ENCODE results near the gene POLR3E.
"Not testable (repeated sequence)": the region's sequence is repeated elsewhere in the genome, so short reads cannot be mapped to it uniquely, and the experiment has no call there.

POLR3E gene

DNA sequence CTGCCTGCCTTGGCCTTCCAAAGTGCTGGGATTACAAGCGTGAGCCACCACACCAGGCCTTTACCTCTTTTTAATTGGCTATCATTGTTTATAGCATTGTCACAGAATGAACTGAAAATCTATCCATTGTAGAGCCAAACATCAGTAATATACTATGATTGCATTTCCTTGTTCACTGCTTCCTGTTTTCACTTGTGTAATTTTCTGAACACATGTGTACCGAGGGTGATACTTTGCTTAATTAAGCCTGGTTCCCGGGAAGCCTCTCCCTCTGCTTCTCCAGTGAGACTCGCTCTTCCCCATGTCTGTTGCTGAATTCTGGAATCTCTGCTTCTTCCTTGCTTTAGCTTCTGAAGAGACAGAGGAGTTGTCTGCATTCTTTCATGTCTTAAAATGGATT lies 33.1 kb downstream of the POLR3E start:
- ATAC-seq (no peak), DNase-seq (no peak)
- Mint-ChIP-seq H3K9me3 (peaks cover 0 to 1% of the 10 kb centered on the region in 2 donors), H3K4me1 (peaks cover 13% of the 10 kb centered on the region), H3K27ac (peak overlapping the region; percentile 52 to 93), H3K27me3 (no peaks in the 10 kb centered on the region), H3K4me3 (no peak overlapping the region)

DNA sequence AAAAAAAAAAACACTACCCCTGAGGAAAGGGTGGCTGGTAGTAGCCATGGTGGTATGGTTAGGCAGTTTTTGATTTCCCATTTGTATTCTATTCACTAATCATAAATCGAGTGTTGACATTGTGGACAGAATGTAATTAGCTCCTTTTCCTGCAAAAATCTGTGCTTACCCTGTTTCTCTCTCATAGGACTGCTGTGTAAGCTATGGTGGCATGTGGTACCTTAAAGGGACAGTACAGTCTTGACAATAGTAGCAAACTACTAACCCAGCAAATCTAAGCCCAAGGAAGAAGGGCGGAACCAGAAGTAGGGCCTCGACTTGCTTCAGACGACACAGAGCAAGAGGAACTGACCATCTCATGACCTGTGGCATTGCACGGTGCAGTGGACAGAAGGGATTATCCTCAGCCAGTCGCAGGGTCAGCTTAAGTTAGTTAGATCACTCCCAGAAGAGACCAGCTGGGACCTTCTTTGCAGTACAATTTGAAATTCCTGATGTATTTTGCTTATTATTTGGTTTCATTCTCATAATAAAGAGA lies 36.3 kb downstream of the POLR3E start:
- no peak for ATAC-seq
- Mint-ChIP-seq H3K4me1 (peaks cover 27% of the 10 kb centered on the region), H3K27ac (no peak overlapping the region)

DNA sequence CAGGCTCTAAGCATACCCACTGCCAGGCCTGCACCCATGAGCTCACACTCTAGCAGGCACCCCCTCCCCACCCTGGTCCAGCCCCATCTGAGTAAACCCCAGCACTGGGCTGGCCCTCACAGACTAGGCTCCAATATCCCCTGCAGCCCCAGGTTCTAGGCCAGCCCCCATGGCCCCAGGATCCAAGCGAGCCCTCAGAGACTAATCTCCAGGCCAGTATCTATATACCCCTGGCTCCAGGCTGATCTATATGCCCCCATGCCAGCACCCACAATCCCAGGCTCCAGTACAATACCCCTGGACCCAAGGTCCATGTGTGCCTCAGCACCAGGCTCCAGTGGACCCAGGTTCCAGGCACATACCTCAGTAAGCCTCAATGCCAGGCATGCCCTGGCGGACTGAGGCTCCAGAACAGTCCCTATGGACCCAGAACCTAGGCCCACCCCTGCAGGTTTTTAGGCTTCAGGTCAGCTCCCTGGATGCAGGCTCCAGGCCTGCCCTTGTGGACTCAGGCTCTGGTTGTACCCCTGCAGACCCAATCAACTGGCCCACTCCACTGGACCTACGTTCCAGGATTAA lies 38.5 kb downstream of the POLR3E start:
- DNase-seq (no peak), ATAC-seq (peak; percentile 43)
- Mint-ChIP-seq H3K4me3 (no peak overlapping the region), H3K27ac (no peak overlapping the region), H3K27me3 (no peaks in the 10 kb centered on the region), H3K4me1 (peaks cover 34% of the 10 kb centered on the region), H3K9me3 (peaks cover 34 to 55% of the 10 kb centered on the region in 2 donors)

More for the DNA sequence above, 36.3 kb downstream of the POLR3E start:
- H3K4me3 Mint-ChIP-seq, result no peak overlapping the region
- peaks cover 24 to 33% of the 10 kb centered on the region in 2 donors for H3K9me3 Mint-ChIP-seq
- no peak for DNase-seq
- H3K27me3 Mint-ChIP-seq, result no peaks in the 10 kb centered on the region

DNA sequence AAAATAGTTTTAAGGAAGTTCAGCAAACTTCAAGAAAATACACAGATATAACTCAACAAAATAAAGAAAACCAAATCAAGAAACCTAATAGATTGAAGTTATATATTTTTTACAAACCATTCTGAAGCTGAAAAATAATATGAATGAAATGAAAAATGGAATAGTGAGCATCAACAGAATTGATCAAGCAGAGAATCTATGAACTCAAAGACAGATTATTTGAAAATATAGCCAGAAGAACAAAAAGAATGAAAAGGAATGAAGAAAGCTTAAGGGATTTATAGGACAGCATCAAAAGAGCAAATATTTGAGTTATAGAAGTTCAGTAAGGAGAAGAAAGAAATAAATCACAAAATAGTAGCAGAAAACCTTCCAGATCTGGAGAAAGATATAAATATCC lies 39.4 kb downstream of the POLR3E start:
- ATAC-seq, result no peak
- Mint-ChIP-seq H3K27ac (peak overlapping the region; percentile 30 to 34), H3K4me3 (peak overlapping the region in 1 of 2 donors; percentile 9), H3K27me3 (no peaks in the 10 kb centered on the region), H3K4me1 (peaks cover 36% of the 10 kb centered on the region), H3K9me3 (peaks cover 34 to 62% of the 10 kb centered on the region in 2 donors)
- DNase-seq, result no peak

DNA sequence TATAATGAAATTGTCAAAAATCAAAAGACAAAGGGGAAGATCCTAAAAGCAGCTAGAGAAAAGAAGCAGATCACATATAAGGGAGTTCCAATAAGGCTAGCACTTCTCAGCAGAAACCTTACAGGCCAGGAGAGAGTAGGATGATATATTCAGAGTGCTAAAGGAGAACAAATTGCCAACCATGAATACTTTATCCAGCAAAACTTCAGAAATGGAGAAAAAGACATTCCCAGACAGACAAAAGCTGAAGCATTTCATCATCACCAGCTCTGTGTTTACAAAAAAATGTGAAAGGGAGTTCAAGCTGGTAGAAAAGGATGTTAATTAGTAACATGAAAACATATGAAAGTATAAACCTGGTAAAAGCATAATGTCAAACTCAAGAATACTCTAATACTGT lies 39.8 kb downstream of the POLR3E start:
- H3K4me1 Mint-ChIP-seq, result peaks cover 41% of the 10 kb centered on the region
- no peaks in the 10 kb centered on the region for H3K27me3 Mint-ChIP-seq
- DNase-seq (no peak), ATAC-seq (no peak)
- no peak overlapping the region for H3K27ac Mint-ChIP-seq
- peaks cover 34 to 62% of the 10 kb centered on the region in 2 donors for H3K9me3 Mint-ChIP-seq
- H3K4me3 Mint-ChIP-seq, result peak overlapping the region in 1 of 2 donors; percentile 9

DNA sequence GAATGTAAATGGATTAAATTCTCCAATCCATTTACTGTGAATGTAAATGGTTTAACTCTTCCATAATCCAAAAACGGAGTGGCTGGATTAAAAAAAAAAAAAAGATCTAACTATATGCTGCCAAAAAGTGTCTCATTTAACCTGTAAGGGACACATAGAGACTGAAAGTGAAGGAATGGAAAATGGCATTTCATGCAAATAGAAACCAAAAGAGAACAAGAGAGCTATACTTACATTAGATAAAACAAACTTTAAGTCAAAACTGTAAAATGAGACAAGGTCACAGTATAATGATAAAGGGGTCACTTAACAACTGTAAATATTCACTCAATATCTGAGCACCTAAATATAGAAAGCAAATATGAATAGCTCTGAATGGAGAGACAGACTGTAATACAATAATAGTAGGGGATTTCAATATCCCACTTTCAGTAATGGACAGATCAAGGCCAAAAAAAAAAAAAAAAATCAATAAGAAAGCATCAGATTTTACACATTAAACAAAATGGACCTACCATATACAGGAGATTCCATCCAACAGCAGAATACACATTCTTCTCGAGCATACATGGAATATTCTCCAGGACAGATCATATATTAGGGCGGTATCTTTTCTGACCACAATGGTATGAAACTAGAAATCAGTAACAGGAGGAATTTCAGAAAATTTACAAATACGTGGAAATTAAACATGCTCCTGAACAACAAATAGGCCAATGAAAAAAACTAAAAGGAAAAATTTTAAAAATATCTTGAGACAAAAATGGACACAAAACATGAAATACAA lies 40.8 kb downstream of the POLR3E start:
- H3K27me3 Mint-ChIP-seq, result no peaks in the 10 kb centered on the region
- peaks cover 34 to 62% of the 10 kb centered on the region in 2 donors for H3K9me3 Mint-ChIP-seq
- no peak overlapping the region for H3K4me3 Mint-ChIP-seq
- peak overlapping the region in 1 of 2 donors; percentile 62 for H3K27ac Mint-ChIP-seq
- peaks cover 44% of the 10 kb centered on the region for H3K4me1 Mint-ChIP-seq
- no peak for ATAC-seq
- no peak for DNase-seq

DNA sequence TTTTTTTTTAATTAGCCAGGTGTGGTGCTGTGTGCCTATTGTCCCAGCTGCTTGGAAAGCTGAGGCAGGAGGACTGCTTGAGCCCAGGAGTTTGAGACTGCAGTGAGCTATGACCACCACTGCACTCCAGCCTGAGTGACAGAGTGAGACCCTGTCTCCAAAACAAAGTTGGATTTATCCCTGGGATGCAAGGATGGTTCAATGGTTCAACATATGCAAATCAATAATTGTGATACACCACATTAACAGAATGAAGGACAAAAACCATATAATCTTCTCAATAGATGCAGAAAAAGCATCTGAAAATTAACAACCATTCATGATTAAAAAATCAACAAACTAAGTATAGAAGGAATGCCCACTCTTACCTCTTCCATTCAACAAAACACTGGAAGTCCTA lies 43.7 kb downstream of the POLR3E start:
- ATAC-seq (no peak), DNase-seq (no peak)
- Mint-ChIP-seq H3K4me1 (peaks cover 30% of the 10 kb centered on the region), H3K4me3 (no peak overlapping the region), H3K27ac (peak overlapping the region in 1 of 2 donors; percentile 71), H3K9me3 (peaks cover 34 to 55% of the 10 kb centered on the region in 2 donors), H3K27me3 (no peaks in the 10 kb centered on the region)

DNA sequence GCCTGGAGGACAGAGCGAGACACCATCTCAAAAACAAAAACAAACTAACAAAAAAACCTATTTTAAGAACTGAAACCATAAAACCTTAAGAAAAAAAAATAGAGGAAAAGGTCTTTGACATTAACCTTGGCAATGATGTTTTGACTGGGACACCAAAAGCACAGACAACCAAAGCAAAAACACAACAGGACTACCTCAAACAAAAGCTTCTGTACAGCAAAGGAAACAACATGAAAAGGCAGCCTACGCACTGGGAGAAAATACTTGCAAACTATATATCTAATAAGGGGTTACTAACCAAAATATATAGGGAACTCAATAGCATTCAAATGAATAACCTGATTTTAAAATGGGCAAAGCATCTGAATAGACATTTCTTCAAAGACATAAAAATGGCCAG lies 44.9 kb downstream of the POLR3E start:
- no peak overlapping the region for H3K27ac Mint-ChIP-seq
- H3K27me3 Mint-ChIP-seq, result no peaks in the 10 kb centered on the region
- H3K9me3 Mint-ChIP-seq, result peaks cover 23 to 44% of the 10 kb centered on the region in 2 donors
- no peak for ATAC-seq
- no peak for DNase-seq
- H3K4me3 Mint-ChIP-seq, result no peak overlapping the region
- H3K4me1 Mint-ChIP-seq, result peaks cover 30% of the 10 kb centered on the region

DNA sequence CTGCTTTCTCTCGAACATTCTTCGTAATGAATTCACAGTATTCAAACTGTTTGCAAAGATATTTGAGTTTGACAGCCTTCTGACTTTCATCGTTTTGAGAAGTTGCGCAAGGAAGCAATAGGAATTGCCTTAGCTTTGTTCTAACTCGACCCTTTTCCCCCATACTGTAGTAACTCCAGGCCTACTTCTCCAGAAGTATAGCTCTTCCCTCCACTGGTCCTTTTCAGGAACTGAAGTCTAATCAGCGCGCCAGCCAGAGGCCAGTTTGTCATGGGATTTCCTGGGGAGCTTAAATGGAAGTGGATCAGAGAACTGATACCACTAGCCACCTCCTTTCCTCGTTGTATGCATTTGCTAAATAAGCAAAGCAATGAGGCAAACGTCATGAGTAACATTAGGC lies 49.3 kb downstream of the POLR3E start:
- Mint-ChIP-seq H3K4me1 (peaks cover 14% of the 10 kb centered on the region), H3K4me3 (no peak overlapping the region), H3K9me3 (peaks cover 0 to under 1% of the 10 kb centered on the region in 2 donors), H3K27ac (no peak overlapping the region), H3K27me3 (no peaks in the 10 kb centered on the region)
- ATAC-seq (no peak), DNase-seq (no peak)

DNA sequence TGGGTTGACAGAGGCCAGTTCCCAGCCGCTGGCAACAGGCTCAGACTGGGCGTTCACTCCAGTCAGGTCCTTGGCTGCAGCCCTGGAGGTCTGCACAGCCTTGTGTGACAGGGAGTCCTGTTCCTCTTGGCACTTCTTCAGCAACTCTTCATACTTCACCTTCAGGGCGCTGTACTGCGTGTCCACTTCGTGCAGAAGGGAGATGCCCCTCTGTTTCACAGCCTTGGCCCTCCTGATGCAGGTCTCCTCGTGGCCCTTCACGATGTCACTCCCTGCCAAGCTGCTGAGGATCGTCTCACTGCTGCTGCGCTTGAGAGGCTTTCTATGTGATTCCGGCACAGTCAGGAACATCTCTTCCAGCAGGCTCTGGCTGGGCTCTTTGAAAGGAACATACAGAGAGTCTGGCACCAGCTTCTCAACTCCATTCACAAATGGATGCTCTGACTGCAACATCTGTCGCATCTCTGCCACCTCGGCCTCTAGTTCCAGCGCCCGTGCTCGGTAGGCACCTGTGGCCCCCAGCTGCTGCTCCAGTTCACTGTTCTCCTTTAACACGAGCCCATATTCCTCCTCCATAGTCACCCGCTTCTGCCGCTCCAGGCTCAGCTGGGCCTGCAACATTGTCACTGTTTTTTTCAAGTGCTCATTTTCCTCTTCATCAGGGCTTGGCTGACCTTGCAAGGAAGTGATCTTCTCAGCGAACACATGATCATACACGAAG lies 50.1 kb downstream of the POLR3E start:
- no peak for DNase-seq
- Mint-ChIP-seq H3K9me3 (no peaks in the 10 kb centered on the region), H3K27me3 (no peaks in the 10 kb centered on the region), H3K4me3 (no peak overlapping the region), H3K4me1 (peaks cover 14% of the 10 kb centered on the region), H3K27ac (peak overlapping the region in 1 of 2 donors; percentile 50)
- ATAC-seq, result no peak

DNA sequence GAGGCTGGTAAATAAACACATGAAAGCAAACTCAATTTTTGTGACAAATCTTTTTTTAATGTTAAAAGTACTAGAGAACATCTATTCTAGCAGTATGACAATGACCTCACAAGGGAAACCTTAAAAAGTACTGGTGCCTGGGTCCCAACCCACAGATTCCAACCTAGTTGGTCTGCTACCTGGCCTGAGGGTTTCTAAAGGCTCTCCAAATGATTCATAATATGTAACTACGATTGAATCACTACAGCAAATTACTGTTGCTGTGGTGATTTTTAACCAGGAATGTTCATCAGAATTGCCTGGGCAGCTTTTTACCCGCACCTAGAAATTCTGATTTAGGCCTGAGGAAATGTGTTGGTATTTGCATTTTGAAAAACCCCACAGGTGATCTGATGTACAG lies 51.1 kb downstream of the POLR3E start:
- Mint-ChIP-seq H3K4me1 (peaks cover 24% of the 10 kb centered on the region), H3K27me3 (no peaks in the 10 kb centered on the region), H3K27ac (no peak overlapping the region), H3K9me3 (no peaks in the 10 kb centered on the region), H3K4me3 (no peak overlapping the region)
- ATAC-seq (no peak), DNase-seq (no peak)

DNA sequence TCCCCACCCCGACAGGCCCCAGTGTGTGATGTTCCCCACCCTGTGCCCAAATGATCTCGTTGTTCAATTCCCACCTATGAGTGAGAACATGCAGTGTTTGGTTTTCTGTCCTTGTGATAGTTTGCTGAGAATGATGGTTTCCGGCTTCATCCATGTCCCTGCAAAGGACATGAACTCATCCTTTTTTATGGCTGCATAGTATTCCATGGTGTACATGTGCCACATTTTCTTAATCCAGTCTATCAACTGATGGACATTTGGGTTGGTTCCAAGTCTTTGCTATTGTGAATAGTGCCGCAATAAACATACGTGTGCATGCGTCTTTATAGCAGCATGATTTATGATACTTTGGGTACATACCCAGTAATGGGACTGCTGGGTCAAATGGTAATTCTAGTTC lies 53.8 kb downstream of the POLR3E start:
- not testable (repeated sequence) for H3K9me3 Mint-ChIP-seq, H3K27ac Mint-ChIP-seq, DNase-seq, H3K4me3 Mint-ChIP-seq, H3K27me3 Mint-ChIP-seq, ATAC-seq
- peaks cover 51% of the 10 kb centered on the region for H3K4me1 Mint-ChIP-seq

DNA sequence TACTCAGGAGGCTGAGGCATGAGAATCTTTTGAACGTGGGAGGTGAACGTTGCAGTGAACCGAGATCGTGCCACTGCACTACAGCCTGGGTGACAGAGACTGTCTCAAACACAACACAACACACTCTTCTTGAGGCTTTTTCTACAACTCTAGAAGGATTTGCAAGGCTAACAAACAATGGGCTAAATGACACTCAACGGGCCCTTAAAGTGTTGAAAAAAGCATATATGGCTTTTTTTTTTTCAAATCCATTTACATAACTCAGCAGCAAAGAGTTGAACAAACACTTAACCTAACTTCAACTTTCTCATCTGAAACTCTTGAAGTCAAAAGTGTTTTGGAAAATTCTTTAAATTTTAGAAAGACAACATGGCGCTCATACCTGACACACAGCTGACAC lies 54.9 kb downstream of the POLR3E start:
- no peak overlapping the region for H3K27ac Mint-ChIP-seq
- no peaks in the 10 kb centered on the region for H3K27me3 Mint-ChIP-seq
- H3K4me3 Mint-ChIP-seq, result no peak overlapping the region
- peaks cover 58% of the 10 kb centered on the region for H3K4me1 Mint-ChIP-seq
- ATAC-seq (no peak), DNase-seq (no peak)
- H3K9me3 Mint-ChIP-seq, result peaks cover 0 to 4% of the 10 kb centered on the region in 2 donors

DNA sequence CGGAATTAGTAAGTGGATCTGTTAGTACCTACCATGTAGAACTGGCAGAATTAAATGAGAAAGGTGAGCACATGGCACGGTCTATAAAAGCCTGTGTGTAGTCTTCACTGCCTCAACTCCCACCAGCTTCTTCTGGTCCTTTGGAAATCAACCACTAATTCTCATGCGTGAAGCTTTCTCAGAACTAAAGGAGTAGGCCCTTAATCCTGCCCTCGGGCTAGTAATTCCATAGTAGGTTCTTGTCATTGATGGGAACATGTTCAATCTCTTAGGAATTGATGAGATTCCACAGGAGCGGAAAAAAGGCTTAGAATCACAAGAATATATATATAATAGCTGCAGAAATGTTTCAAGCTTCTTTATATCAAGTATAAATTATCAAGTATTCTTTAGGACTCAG lies 55.5 kb downstream of the POLR3E start:
- no peaks in the 10 kb centered on the region for H3K27me3 Mint-ChIP-seq
- peaks cover 0 to 4% of the 10 kb centered on the region in 2 donors for H3K9me3 Mint-ChIP-seq
- H3K4me1 Mint-ChIP-seq, result peaks cover 60% of the 10 kb centered on the region
- no peak overlapping the region for H3K4me3 Mint-ChIP-seq
- no peak overlapping the region for H3K27ac Mint-ChIP-seq
- DNase-seq, result no peak
- no peak for ATAC-seq

DNA sequence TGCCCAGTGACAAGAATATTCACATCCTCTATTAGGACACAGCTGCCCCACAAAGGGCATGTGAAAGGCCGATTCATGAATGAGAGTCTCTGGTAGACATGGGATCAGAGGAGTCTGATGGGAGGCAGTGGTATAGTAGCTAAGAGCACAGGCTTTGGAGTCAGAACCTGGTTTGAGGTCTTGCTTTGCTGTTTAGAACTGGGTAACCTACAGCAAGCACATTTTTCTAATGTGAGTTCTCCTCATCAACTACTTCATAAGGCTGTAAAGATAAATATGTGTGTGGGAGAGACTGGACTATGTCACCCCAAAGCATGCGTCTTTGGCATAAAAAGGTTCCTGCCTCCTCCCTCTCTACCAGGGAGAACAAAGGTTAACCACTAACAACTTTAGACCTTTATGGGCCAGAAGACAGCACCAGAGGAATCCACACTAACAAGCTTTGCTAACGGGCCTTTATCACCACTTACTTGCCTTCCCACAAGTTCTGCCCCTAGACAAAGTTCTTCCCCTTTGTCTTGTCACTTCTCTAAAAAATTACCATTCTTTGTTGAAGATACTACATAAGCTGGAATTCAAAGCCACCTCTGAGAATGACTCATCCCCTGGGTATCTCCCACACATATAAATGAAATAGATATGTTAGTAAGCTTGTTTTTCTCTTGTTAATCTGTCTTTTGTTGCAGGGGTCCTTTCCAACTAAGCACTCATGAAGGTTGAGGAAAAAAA lies 56.1 kb downstream of the POLR3E start:
- DNase-seq (peak in 1 of 2 donors; percentile 33), ATAC-seq (peak; percentile 73)
- H3K27ac Mint-ChIP-seq, result peak overlapping the region; percentile 80 to 85
- H3K9me3 Mint-ChIP-seq, result peaks cover 0 to 4% of the 10 kb centered on the region in 2 donors
- no peaks in the 10 kb centered on the region for H3K27me3 Mint-ChIP-seq
- peak overlapping the region; percentile 12 to 57 for H3K4me3 Mint-ChIP-seq
- peaks cover 65% of the 10 kb centered on the region for H3K4me1 Mint-ChIP-seq
